CD14-positive monocyte (primary cell): ENCODE measurements around the gene GREB1. TPM values are rescaled to one million over a fixed set of nuclear protein-coding genes. Genes with fewer than 3 reads are reported as not detected.

ENCODE experiments used
- DNase-seq, 3 donors: peaks; one replicate each; pipeline ENCODE4 v3.0.0-alpha.2; 2011 to 2022
- H2AFZ ChIP-seq: 2 replicates; pipeline ENCODE4 v1.6.0; 2012; ENCODE audit warnings: mild to moderate bottlenecking, low read depth, low read length, inconsistent platforms; ENCODE audit not compliant: insufficient read depth, poor library complexity, severe bottlenecking
- H3K27ac ChIP-seq, 2 donors: 1 replicate in 1 of 2; 2 replicates in 1 of 2; pipeline ENCODE4 v1.5.1; 2012 to 2013; ENCODE audit warnings: low read length in 2 of 2, control low read depth in 1 of 2, inconsistent platforms in 1 of 2, low read depth in 1 of 2, mild to moderate bottlenecking in 1 of 2
- H3K27me3 ChIP-seq, 2 donors: one replicate each; pipeline versions ENCODE4 v1.6.0 to v1.6.1; 2011 to 2013; ENCODE audit warnings: low read length in 2 of 2; ENCODE audit not compliant: control insufficient read depth in 2 of 2, insufficient read depth in 2 of 2
- H3K36me3 ChIP-seq, 2 donors: replicated peaks in 1 of 2; 1 replicate in 1 of 2; 2 replicates in 1 of 2; pipeline versions ENCODE4 v1.5.1 to v1.6.1; 2012 to 2013; ENCODE audit warnings: low read length in 2 of 2, control low read depth in 1 of 2, inconsistent platforms in 1 of 2, mild to moderate bottlenecking in 1 of 2; ENCODE audit not compliant: insufficient read depth in 2 of 2, control insufficient read depth in 1 of 2
- H3K4me1 ChIP-seq, 2 donors: 1 replicate in 1 of 2; 2 replicates in 1 of 2; pipeline versions ENCODE4 v1.5.1 to v1.6.1; 2012 to 2013; ENCODE audit warnings: low read length in 2 of 2, control low read depth in 1 of 2, inconsistent platforms in 1 of 2, mild to moderate bottlenecking in 1 of 2, moderate library complexity in 1 of 2; ENCODE audit not compliant: insufficient read depth in 2 of 2, control insufficient read depth in 1 of 2
- H3K4me2 ChIP-seq: replicated peaks from 2 replicates; pipeline ENCODE3; 2012; ENCODE audit warnings: low read length, moderate library complexity, mild to moderate bottlenecking; ENCODE audit not compliant: poor library complexity, severe bottlenecking; ENCODE audit errors: extremely low read depth
- H3K4me3 ChIP-seq, 3 experiments: fragments of 200-600 bp in 1 of 3; sonication (generic) in 1 of 3; replicated peaks in 1 of 3; 1 replicate in 2 of 3; 2 replicates in 1 of 3; pipeline ENCODE4 v1.5.1; 2011 to 2013; ENCODE audit warnings: low read length in 3 of 3, mild to moderate bottlenecking in 3 of 3, control low read depth in 2 of 3, low read depth in 2 of 3, inconsistent platforms in 1 of 3, moderate library complexity in 1 of 3
- H3K79me2 ChIP-seq: 2 replicates; pipeline ENCODE4 v1.6.0; 2012; ENCODE audit warnings: mild to moderate bottlenecking, control low read depth, inconsistent platforms, low read length, moderate library complexity; ENCODE audit not compliant: insufficient read depth
- H3K9ac ChIP-seq: 2 replicates; pipeline ENCODE4 v1.6.0; 2017; ENCODE audit warnings: low read length, mild to moderate bottlenecking; ENCODE audit not compliant: insufficient read depth, poor library complexity, severe bottlenecking
- H3K9me3 ChIP-seq, 2 donors: replicated peaks in 1 of 2; 1 replicate in 1 of 2; 2 replicates in 1 of 2; pipeline versions ENCODE4 v1.5.1 to v1.6.1; 2012 to 2013; ENCODE audit warnings: low read length in 2 of 2, control low read depth in 1 of 2; ENCODE audit not compliant: control insufficient read depth in 1 of 2, insufficient read depth in 1 of 2
- H4K20me1 ChIP-seq: 2 replicates; pipeline ENCODE4 v1.6.0; 2012; ENCODE audit warnings: mild to moderate bottlenecking, low read length, control low read depth, moderate library complexity; ENCODE audit not compliant: insufficient read depth
- H3K27ac Mint-ChIP-seq, 7 donors: one replicate each; pipeline ENCODE4 v1.8.0; 2020; ENCODE audit warnings: mild to moderate bottlenecking in 7 of 7, mixed read lengths in 7 of 7, moderate library complexity in 6 of 7, inconsistent platforms in 2 of 7
- H3K27me3 Mint-ChIP-seq, 3 donors: one replicate each; pipeline ENCODE4 v1.8.0; 2021 to 2022; ENCODE audit warnings: low read depth in 3 of 3, mild to moderate bottlenecking in 3 of 3, mixed read lengths in 3 of 3, moderate library complexity in 3 of 3, inconsistent platforms in 1 of 3
- H3K36me3 Mint-ChIP-seq, 2 donors: one replicate each; pipeline ENCODE4 v1.8.0; 2020; ENCODE audit warnings: mixed read lengths in 2 of 2, inconsistent platforms in 1 of 2, mild to moderate bottlenecking in 1 of 2
- H3K4me1 Mint-ChIP-seq: one replicate; pipeline ENCODE4 v1.8.0; 2020; ENCODE audit warnings: mild to moderate bottlenecking, mixed read lengths
- H3K4me3 Mint-ChIP-seq, 2 donors: one replicate each; pipeline ENCODE4 v1.8.0; 2020; ENCODE audit warnings: mild to moderate bottlenecking in 2 of 2, mixed read lengths in 2 of 2, moderate library complexity in 1 of 2
- H3K9me3 Mint-ChIP-seq, 7 donors: one replicate each; pipeline ENCODE4 v1.8.0; 2020 to 2022; ENCODE audit warnings: mixed read lengths in 7 of 7, mild to moderate bottlenecking in 6 of 7, moderate library complexity in 6 of 7, inconsistent platforms in 2 of 7
- WGBS: methylation state at CpG from one replicate; pipeline ENCODE4 v1.1.5; 2013; ENCODE audit warnings: missing lambda C conversion rate; ENCODE audit not compliant: insufficient coverage; 5-methylcytosine and 5-hydroxymethylcytosine counted together
- intact Hi-C, 2 donors: fragments of 100-400 bp; cut with micrococcal nuclease; formaldehyde crosslinking; loops; one replicate each; pipeline versions ENCODE4 v1.15.0 to v1.15.1; 2023
- polyA plus RNA-seq, 3 donors: library from polyadenylated mRNA; depleted of rRNA in 1 of 3; unstranded in 2 of 3; stranded (reverse) in 1 of 3; fragments of 300-500 nt in 2 of 3; fragments of >200 nt in 1 of 3; fragmentation: Illumina TruSeq in 2 of 3; gene quantifications; 1 replicate in 2 of 3; 2 replicates in 1 of 3; pipeline ENCODE4 v1.2.3, GENCODE V29; 2012 to 2021
- TF ChIP-seq, protein P1 (sequence below): fragments of 200-600 bp; IDR thresholded peaks from one replicate; pipeline ENCODE4 v1.8.0; 2022; ENCODE audit warnings: antibody characterized with exemption, mild to moderate bottlenecking

GREB1 gene
- polyA plus RNA-seq, 3 donors, result not detected

DNA sequence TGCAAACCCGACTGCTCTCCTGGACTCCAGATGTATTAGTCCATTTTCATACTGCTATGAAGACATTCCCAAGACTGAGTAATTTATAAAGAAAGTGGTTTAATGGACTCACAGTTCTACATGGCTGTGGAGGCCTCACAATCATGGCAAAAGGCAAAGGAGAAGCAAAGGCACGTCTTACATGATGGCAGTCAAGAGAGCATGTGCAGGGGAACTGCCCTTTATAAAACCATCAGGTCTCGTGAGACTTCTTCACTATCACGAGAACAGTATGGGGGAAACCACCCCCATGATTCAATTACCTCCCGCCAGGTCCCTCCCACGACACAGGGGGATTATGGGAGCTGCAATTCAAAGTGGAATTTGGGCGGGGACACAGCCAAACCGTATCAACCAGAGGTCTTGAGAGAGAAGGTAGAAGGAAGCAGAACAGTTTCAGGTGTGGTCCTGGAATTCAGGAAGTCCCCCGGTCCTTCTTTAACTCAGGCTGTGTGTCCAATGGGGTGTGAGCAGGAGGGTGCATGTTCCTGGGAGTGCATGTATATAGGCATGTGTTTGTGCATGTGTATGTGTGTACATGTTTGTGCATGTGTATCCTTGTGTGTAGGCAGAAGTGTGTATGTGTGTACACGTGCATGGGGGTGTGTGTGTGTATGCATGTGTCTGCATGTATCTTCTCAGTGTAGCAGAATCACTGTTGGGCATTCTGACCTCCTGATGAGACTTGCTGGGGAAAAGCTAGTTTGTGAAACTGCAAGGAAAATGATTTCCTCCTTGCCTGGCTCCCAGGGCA is 46.2 kb downstream of the GREB1 start:
- peaks cover under 1 to 4% (median 3%) of the 10 kb centered on the region in 3 donors for H3K27me3 Mint-ChIP-seq
- intact Hi-C loops, result loop anchor here in 1 of 2 donors (5.0 kb wide), 1 partner anchor 448 kb away; a partner anchor contains a TSS
- H3K4me3 Mint-ChIP-seq, result no peak overlapping the region
- peaks cover 8% of the 10 kb centered on the region for H3K4me1 Mint-ChIP-seq
- Histone ChIP-seq H3K27me3 (no peaks in the 10 kb centered on the region), H3K9ac (no peak overlapping the region), H3K9me3 (no peaks in the 10 kb centered on the region), H3K4me3 (no peak overlapping the region), H3K79me2 (no peaks in the 10 kb centered on the region), H3K4me2 (no peak overlapping the region), H4K20me1 (no peaks in the 10 kb centered on the region), H3K36me3 (no peaks in the 10 kb centered on the region), H3K27ac (no peak overlapping the region), H3K4me1 (no peaks in the 10 kb centered on the region), H2AFZ (no peak overlapping the region)
- no peaks in the 10 kb centered on the region for H3K9me3 Mint-ChIP-seq
- WGBS, result 73% methylated on average over 5 of the region's 10 CpGs
- DNase-seq, result no peak
- TF ChIP-seq, protein P1, sequence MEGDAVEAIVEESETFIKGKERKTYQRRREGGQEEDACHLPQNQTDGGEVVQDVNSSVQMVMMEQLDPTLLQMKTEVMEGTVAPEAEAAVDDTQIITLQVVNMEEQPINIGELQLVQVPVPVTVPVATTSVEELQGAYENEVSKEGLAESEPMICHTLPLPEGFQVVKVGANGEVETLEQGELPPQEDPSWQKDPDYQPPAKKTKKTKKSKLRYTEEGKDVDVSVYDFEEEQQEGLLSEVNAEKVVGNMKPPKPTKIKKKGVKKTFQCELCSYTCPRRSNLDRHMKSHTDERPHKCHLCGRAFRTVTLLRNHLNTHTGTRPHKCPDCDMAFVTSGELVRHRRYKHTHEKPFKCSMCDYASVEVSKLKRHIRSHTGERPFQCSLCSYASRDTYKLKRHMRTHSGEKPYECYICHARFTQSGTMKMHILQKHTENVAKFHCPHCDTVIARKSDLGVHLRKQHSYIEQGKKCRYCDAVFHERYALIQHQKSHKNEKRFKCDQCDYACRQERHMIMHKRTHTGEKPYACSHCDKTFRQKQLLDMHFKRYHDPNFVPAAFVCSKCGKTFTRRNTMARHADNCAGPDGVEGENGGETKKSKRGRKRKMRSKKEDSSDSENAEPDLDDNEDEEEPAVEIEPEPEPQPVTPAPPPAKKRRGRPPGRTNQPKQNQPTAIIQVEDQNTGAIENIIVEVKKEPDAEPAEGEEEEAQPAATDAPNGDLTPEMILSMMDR, result no peak
- no peaks in the 10 kb centered on the region for H3K36me3 Mint-ChIP-seq
- H3K27ac Mint-ChIP-seq, result no peak overlapping the region

DNA sequence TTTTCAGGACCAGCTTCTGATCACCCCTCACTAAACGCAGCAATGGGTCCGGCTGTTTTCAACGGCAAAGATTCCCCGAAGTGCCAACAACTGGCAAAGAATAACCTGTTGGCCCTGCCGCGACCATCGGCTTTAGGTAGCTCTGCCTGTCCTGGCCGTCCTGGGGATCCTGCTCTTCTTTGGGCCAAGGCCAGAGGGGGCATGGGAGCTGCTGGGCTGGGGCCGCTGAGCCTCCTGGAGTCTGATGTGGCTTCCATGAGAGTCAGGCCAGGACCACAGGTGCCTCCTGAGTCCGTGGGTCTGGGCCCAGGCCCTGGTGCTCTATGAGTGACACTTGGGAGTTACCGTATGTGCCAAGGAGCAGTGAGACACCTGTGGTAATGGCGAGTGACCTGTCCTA is 46.9 kb downstream of the GREB1 start:
- Histone ChIP-seq H3K79me2 (no peaks in the 10 kb centered on the region), H2AFZ (no peak overlapping the region), H3K36me3 (no peaks in the 10 kb centered on the region), H3K4me2 (no peak overlapping the region), H3K4me1 (no peaks in the 10 kb centered on the region), H4K20me1 (no peaks in the 10 kb centered on the region), H3K27ac (no peak overlapping the region), H3K27me3 (no peaks in the 10 kb centered on the region), H3K9ac (no peak overlapping the region), H3K4me3 (no peak overlapping the region), H3K9me3 (no peaks in the 10 kb centered on the region)
- Mint-ChIP-seq H3K4me3 (no peak overlapping the region), H3K27ac (no peak overlapping the region), H3K36me3 (no peaks in the 10 kb centered on the region), H3K9me3 (no peaks in the 10 kb centered on the region), H3K4me1 (peaks cover 8% of the 10 kb centered on the region), H3K27me3 (peaks cover 4% of the 10 kb centered on the region in 3 donors)
- TF ChIP-seq, protein P1, result no peak
- WGBS, result 96% methylated on average over 12 of the region's 12 CpGs
- DNase-seq, result no peak
- intact Hi-C loops, result loop anchor here in 1 of 2 donors (5.0 kb wide), 1 partner anchor 448 kb away; a partner anchor contains a TSS
